D721Med (cell line): ENCODE data around the gene MACROH2A1.

Experiments
- DNase-seq: peaks from one replicate; pipeline ENCODE4 v3.0.0; 2011; ENCODE audit warnings: low spot score; ENCODE audit not compliant: insufficient read length
- FAIRE-seq: peaks from 2 replicates; lab custom pipeline; 2011; peaks lifted over from hg19 to GRCh38; lab: Jason Lieb, UNC
- CTCF ChIP-seq: IDR thresholded peaks from 2 replicates; pipeline ENCODE4 v1.5.1; 2012; ENCODE audit warnings: mild to moderate bottlenecking, control low read depth; ENCODE audit not compliant: insufficient read depth; ENCODE audit errors: missing control alignments

MACROH2A1 gene

GRCh38 chr5:135319928-135320606 lies 79.0 kb downstream of the MACROH2A1 start:
- TF ChIP-seq CTCF, result no peak
- FAIRE-seq (no peak), DNase-seq (no peak)

GRCh38 chr5:135319458-135319857 lies 79.6 kb downstream of the MACROH2A1 start:
- DNase-seq, result no peak

GRCh38 chr5:135318924-135319323 lies 80.1 kb downstream of the MACROH2A1 start:
- DNase-seq, result no peak
- no peak for TF ChIP-seq CTCF
- FAIRE-seq, result no peak

More at GRCh38 chr5:135319458-135319857, 79.6 kb downstream of the MACROH2A1 start:
- no peak for FAIRE-seq
- no peak for TF ChIP-seq CTCF

- no peak for FAIRE-seq
Measured at GRCh38 chr5:135318037-135318436, 81.0 kb downstream of the MACROH2A1 start.

GRCh38 chr5:135317286-135317685 lies 81.7 kb downstream of the MACROH2A1 start:
- no peak for TF ChIP-seq CTCF
- DNase-seq (no peak), FAIRE-seq (no peak)

More at GRCh38 chr5:135318037-135318436, 81.0 kb downstream of the MACROH2A1 start:
- DNase-seq, result no peak
- no peak for TF ChIP-seq CTCF

- FAIRE-seq (no peak), DNase-seq (no peak)
- no peak for TF ChIP-seq CTCF
Measured at GRCh38 chr5:135315386-135315785, 83.6 kb downstream of the MACROH2A1 start.

GRCh38 chr5:135313946-135314345 lies 85.1 kb downstream of the MACROH2A1 start:
- FAIRE-seq (no peak), DNase-seq (no peak)
- no peak for TF ChIP-seq CTCF
